A673 (cell line): Measurements from ENCODE around the gene DCAF16.

Experiments used
- CTCF ChIP-seq: fragments of 300-800, 200-600 bp; sonication (generic); conservative IDR thresholded peaks from 2 replicates; pipeline ENCODE4 v1.5.1; 2017; ENCODE audit warnings: low read depth, mild to moderate bottlenecking, antibody characterized with exemption, low read length, moderate library complexity, mixed read lengths
- EZH2 ChIP-seq: fragments of 200-600 bp; sonication (generic); IDR thresholded peaks from 2 replicates; pipeline ENCODE4 v1.6.1; 2017; ENCODE audit warnings: borderline replicate concordance, low read depth, mild to moderate bottlenecking, mixed read lengths, antibody characterized with exemption, low read length; ENCODE audit not compliant: poor library complexity, severe bottlenecking

DNA sequence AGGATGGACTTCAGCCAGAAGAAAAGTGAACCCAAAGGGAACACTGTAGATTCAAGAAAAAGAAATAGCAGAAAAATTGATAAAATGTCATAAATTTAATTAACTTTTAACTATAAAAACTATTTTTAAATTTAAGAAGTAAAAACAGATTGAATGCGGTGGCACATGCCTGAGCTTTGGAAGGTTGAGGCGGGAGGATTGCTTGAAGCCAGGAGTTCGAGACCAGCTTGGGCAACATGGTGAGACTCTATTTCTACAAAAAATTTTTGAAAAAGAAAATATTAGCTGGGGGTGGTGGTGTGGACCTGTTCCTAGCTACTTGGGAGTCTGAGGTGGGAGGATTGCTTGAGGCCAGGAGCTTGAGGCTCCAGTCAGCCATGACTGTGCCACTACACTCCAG, 32.1 kb downstream of the DCAF16 start:
- TF ChIP-seq CTCF (no peak), EZH2 (no peak)
